Raji (cell line): Measurements from ENCODE around the gene KRTAP19-3.

Experiments
- POLR2A ChIP-seq: IDR thresholded peaks from 2 replicates; pipeline ENCODE4 v1.6.1; 2011; ENCODE audit warnings: low read depth, low read length, control low read depth; ENCODE audit not compliant: insufficient read depth

The KRTAP19-3 gene

GRCh38 chr21:30491963-30492428, at the start of gene KRTAP19-3:
KRTAP19-3 (minus strand) TSS chr21:30492013; CDS start chr21:30491957, 56 bp downstream.
- TF ChIP-seq POLR2A: no peak

GRCh38 chr21:30518876-30519275, 27.1 kb upstream of the KRTAP19-3 start:
- no peak for TF ChIP-seq POLR2A

DNA sequence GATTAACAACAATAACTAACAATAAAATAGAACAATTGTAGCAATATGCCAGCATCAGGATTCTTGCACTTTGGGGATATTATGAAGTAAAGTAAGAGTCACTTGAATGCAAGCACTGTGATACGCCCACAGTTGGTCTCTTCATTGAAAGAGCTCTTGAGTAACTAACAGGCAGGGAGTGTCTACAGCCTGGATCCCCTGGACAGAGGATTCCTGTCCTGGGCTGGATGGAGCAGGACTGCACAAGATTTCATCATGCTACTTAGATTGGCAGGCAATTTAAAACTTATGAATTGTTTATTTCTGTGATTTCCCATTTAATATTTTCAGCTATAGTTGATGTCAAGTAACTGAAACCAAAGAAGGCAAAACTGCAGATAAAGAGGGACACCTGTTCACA, 23.9 kb upstream of the KRTAP19-3 start:
- TF ChIP-seq POLR2A: no peak

- TF ChIP-seq POLR2A: no peak
Observed at GRCh38 chr21:30502041-30502440, 10.2 kb upstream of the KRTAP19-3 start, which contains the start of gene KRTAP19-5. KRTAP19-5 (minus strand) TSS chr21:30502141; CDS start chr21:30502090, 51 bp downstream.

- no peak for TF ChIP-seq POLR2A
Observed at GRCh38 chr21:30497065-30497464, 5.3 kb upstream of the KRTAP19-3 start, which contains the start of gene KRTAP19-4. KRTAP19-4 (minus strand) TSS chr21:30497165; CDS start chr21:30497110, 55 bp downstream.

- no peak for TF ChIP-seq POLR2A
Observed at GRCh38 chr21:30487336-30487735, 4.5 kb downstream of the KRTAP19-3 start, which contains the start of gene KRTAP19-2. KRTAP19-2 (minus strand) TSS chr21:30487436; CDS start chr21:30487348, 88 bp downstream.

GRCh38 chr21:30486180-30486579, 5.6 kb downstream of the KRTAP19-3 start:
- no peak for TF ChIP-seq POLR2A

- TF ChIP-seq POLR2A: no peak
Observed at GRCh38 chr21:30482130-30482529, 9.7 kb downstream of the KRTAP19-3 start.

DNA sequence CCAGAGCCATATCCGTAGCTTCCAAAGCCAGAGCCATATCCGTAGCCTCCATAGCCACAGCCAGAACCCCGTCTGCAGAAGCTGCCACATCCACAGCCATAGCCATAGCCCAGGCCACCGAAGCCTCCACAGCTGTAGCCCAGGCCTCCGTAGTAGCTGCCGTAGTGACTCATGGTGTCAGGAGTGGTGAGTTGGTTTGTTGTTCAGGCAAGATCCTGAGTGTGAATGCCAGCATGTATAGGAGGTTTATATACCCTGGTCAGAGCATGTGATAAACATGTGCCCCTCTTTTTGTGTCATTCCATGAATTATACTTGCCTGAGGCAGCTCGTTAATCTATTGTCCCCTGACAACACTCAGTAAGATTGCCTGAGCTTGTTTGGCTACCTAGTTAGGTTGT, 11.7 kb downstream of the KRTAP19-3 start, which contains the start of gene KRTAP19-1:
KRTAP19-1 (minus strand) TSS at position 223 of the 400 bp plus-strand sequence; CDS start at position 173, 50 bp downstream.
- TF ChIP-seq POLR2A: no peak

- no peak for TF ChIP-seq POLR2A
Observed at GRCh38 chr21:30479259-30479658, 12.6 kb downstream of the KRTAP19-3 start.

GRCh38 chr21:30478004-30478403, 13.8 kb downstream of the KRTAP19-3 start:
- TF ChIP-seq POLR2A: no peak

- no peak for TF ChIP-seq POLR2A
Observed at GRCh38 chr21:30468900-30469714, 22.7 kb downstream of the KRTAP19-3 start.

- TF ChIP-seq POLR2A: no peak
Observed at GRCh38 chr21:30463713-30464112, 28.1 kb downstream of the KRTAP19-3 start.

DNA sequence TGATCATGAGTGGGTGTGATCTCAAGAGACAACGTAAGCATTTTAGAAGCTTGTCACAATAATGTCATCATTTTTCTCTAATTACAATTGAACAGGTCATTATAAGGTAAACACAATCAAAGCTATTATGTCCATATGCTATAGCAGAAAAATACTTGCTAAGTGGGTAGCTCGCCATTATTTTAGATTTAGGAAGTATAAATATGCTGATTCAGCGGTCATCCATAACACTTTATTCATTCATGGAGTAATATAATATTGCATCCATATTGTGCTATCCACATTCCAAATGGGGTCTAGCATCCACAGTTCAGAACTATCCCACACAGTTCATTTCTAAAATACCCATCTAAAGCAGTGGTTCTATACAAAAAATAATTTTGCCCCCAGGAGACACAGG, 43.3 kb downstream of the KRTAP19-3 start:
- no peak for TF ChIP-seq POLR2A

DNA sequence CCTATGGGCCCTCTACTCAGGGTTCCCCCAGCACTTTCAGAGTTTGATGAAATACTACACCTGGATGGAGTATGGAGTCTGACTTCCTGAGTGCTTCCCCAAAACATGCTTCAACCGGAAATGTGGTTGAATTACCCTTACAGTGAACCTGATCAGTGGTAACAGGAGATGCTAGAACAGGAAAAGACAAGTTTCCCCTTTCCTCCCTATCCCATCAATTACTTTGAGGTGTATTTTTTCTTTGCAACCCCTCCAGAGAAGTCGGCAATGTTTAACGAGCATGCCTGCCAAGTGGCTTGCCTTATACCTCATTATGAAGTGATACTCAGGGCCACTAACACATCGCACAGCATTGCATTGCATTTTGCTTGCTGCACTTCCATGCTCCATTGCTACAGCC, 44.8 kb downstream of the KRTAP19-3 start:
- TF ChIP-seq POLR2A: no peak

GRCh38 chr21:30444204-30444603, 47.6 kb downstream of the KRTAP19-3 start:
- no peak for TF ChIP-seq POLR2A
